ENCODE measurements around the gene THSD4. TPM values are rescaled to one million over a fixed set of nuclear protein-coding genes. Genes with fewer than 3 reads are reported as not detected.

THSD4 gene
- total and polyA plus RNA-seq, 2 of the 4 experiments (the other 2 are of a cell fraction): 25.5 to 31.1 TPM

DNA sequence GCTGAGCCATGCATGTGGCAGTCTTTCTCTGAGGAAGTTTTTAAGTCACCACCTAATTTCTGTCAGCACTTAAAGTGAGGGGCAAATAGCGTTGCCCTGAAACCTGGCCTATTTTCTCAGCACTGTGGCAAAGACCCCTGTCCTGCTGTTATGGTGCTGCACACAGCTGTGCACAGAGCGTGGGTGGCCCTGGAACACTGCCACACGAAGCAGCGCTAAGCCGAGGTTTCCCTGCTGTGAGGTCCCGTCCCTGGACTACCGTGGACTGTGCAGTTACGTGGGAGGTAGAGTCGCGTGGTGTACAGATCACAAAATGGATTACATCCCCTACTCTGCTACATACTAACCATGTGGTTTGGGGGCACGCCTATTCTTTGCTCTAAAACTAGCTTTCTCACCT lies 593.5 kb downstream of the THSD4 start:
- peak overlapping the region; percentile 70 for H2BK120ac ChIP-seq (ENCODE audit: low read depth, low read length)
- peak overlapping the region; percentile 43; the same call in 1 of the 2 replicates for H4K5ac ChIP-seq (ENCODE audit: low read depth, low read length)
- no peak overlapping the region for H2BK5ac ChIP-seq (ENCODE audit: low read depth, low read length, poor library complexity, severe bottlenecking)
- H2AK5ac ChIP-seq (ENCODE audit: low read depth, low read length): peak overlapping the region; percentile 71; the same call in 1 of the 2 replicates
- H3K9me3 ChIP-seq (ENCODE audit: control insufficient read depth, insufficient read depth, low read length): no peaks in the 10 kb centered on the region
- H3K23ac ChIP-seq (ENCODE audit: low read depth, low read length): peak overlapping the region; percentile 4
- in situ Hi-C loops (cut with MboI; ENCODE audit: low sequenced_read_pairs) (no loop called here), intact Hi-C loops (cut with micrococcal nuclease) (no loop called here), dilution Hi-C loops (cut with HindIII; ENCODE audit: low sequenced_read_pairs, unreplicated experiment) (no loop called here)
- POLR2A ChIA-PET (ENCODE audit: unreplicated experiment): no interaction called here
- no peaks in the 10 kb centered on the region for H3K36me3 ChIP-seq (ENCODE audit: control insufficient read depth, insufficient read depth, low read length)
- peaks cover 24% of the 10 kb centered on the region for H3K9me1 ChIP-seq (ENCODE audit: insufficient read depth, low read length)
- H3K27ac ChIP-seq (ENCODE audit: insufficient read depth, low read length): no peak overlapping the region
- H4K20me1 ChIP-seq (ENCODE audit: insufficient read depth, low read length): peaks cover 5% of the 10 kb centered on the region; the same call in 1 of the 2 replicates
- peaks cover 0 to 27% of the 10 kb centered on the region in 2 experiments; a peak in 2 of 4 replicates for H3K79me1 ChIP-seq (ENCODE audit: low read depth in 1 of 2, low read length in 2 of 2)
- no peaks in the 10 kb centered on the region for H3K27me3 ChIP-seq (ENCODE audit: control insufficient read depth, insufficient read depth, low read length)
- 0 out of 2 replicates have a peak overlapping the region, but pooled peaks have one; percentile 59 for H2BK20ac ChIP-seq (ENCODE audit: low read depth, low read length)
- peak; percentile 40 for DNase-seq
- H3K4me1 ChIP-seq (ENCODE audit: control insufficient read depth, insufficient read depth, low read length): peaks cover 29% of the 10 kb centered on the region
- no peak overlapping the region for H2AFZ ChIP-seq (replicated peaks; ENCODE audit: low read length, poor library complexity)
- no peak overlapping the region for H3K56ac ChIP-seq (ENCODE audit: extremely low read depth, insufficient read depth, low read length)
- H3K4me2 ChIP-seq (ENCODE audit: low read depth, low read length): peak overlapping the region; percentile 18; the same call in 1 of the 2 replicates
- peak overlapping the region in 1 of 2 experiments; percentile 28; a peak in 1 of 4 replicates for H4K8ac ChIP-seq (ENCODE audit: low read depth in 2 of 2, low read length in 2 of 2)
- CTCF ChIA-PET: interaction anchor here (0.9 kb wide), 1 partner anchor 35 kb away, joined by 5 read pairs; no protein-coding TSS in a partner anchor
- no peak for ATAC-seq (ENCODE audit: low read depth)
- BruUV-seq (replicated peaks): no TSS peak
- peak overlapping the region; percentile 23; the same call in 1 of the 2 replicates for H3K4ac ChIP-seq (ENCODE audit: low read depth, low read length)
- peak overlapping the region; percentile 47; the same call in 1 of the 3 replicates for H2BK15ac ChIP-seq (ENCODE audit: low read depth, low read length)
- no peak overlapping the region for H2AK9ac ChIP-seq (replicated peaks; ENCODE audit: low read depth, low read length, poor library complexity)
- WGBS, 2 experiments (ENCODE audit: extremely low coverage in 2 of 2, insufficient read length in 1 of 2): no CpG with 5 or more reads among the region's 11 CpGs
- H3K14ac ChIP-seq (replicated peaks; ENCODE audit: low read depth, low read length): peak overlapping the region; percentile 54; the same call in 1 of the 2 replicates
- no peak overlapping the region for H3K4me3 ChIP-seq (ENCODE audit: insufficient read depth, low read depth, low read length)
- peak overlapping the region; percentile 68 for H4K91ac ChIP-seq (ENCODE audit: insufficient read depth, low read depth, low read length)
- H3K9ac ChIP-seq (ENCODE audit: low read depth, low read length): no peak overlapping the region
- TF ChIP-seq CHD1 (IDR thresholded peaks at IDR 0.05; ENCODE audit: low read depth, low read length) (no peak), SMC3 (IDR thresholded peaks at IDR 0.05; ENCODE audit: low read depth, low read length) (no peak), RFX5 (IDR thresholded peaks at IDR 0.05; ENCODE audit: low read depth, low read length) (no peak), RCOR1 (IDR thresholded peaks at IDR 0.05; ENCODE audit: insufficient replicate concordance, low read length) (no peak), FOS (IDR thresholded peaks at IDR 0.05; ENCODE audit: low read depth, low read length) (no peak), RAD21 (IDR thresholded peaks at IDR 0.05; ENCODE audit: low read length) (no peak), POLR2A (IDR thresholded peaks at IDR 0.05; ENCODE audit: low read depth, low read length) (no peak), CEBPB (IDR thresholded peaks at IDR 0.05; ENCODE audit: low read depth, low read length) (no peak), BHLHE40 (IDR thresholded peaks at IDR 0.05; ENCODE audit: low read depth, low read length) (no peak), MAFK (IDR thresholded peaks at IDR 0.05; ENCODE audit: low read depth, low read length) (no peak), NFE2L2 (IDR thresholded peaks at IDR 0.05; ENCODE audit: low read depth, low read length) (no peak), MXI1 (IDR thresholded peaks at IDR 0.05; ENCODE audit: borderline replicate concordance, low read depth, low read length) (no peak), MAZ (IDR thresholded peaks at IDR 0.05; ENCODE audit: borderline replicate concordance, low read depth, low read length) (no peak)
- TF ChIP-seq, protein P1, sequence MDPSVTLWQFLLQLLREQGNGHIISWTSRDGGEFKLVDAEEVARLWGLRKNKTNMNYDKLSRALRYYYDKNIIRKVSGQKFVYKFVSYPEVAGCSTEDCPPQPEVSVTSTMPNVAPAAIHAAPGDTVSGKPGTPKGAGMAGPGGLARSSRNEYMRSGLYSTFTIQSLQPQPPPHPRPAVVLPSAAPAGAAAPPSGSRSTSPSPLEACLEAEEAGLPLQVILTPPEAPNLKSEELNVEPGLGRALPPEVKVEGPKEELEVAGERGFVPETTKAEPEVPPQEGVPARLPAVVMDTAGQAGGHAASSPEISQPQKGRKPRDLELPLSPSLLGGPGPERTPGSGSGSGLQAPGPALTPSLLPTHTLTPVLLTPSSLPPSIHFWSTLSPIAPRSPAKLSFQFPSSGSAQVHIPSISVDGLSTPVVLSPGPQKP (IDR thresholded peaks at IDR 0.05; ENCODE audit: borderline replicate concordance, low read depth, low read length): no peak
- TF ChIP-seq, protein P2, sequence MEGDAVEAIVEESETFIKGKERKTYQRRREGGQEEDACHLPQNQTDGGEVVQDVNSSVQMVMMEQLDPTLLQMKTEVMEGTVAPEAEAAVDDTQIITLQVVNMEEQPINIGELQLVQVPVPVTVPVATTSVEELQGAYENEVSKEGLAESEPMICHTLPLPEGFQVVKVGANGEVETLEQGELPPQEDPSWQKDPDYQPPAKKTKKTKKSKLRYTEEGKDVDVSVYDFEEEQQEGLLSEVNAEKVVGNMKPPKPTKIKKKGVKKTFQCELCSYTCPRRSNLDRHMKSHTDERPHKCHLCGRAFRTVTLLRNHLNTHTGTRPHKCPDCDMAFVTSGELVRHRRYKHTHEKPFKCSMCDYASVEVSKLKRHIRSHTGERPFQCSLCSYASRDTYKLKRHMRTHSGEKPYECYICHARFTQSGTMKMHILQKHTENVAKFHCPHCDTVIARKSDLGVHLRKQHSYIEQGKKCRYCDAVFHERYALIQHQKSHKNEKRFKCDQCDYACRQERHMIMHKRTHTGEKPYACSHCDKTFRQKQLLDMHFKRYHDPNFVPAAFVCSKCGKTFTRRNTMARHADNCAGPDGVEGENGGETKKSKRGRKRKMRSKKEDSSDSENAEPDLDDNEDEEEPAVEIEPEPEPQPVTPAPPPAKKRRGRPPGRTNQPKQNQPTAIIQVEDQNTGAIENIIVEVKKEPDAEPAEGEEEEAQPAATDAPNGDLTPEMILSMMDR (conservative IDR thresholded peaks at IDR 0.05; ENCODE audit: low read depth, low read length): no peak
- TF ChIP-seq, protein P3, sequence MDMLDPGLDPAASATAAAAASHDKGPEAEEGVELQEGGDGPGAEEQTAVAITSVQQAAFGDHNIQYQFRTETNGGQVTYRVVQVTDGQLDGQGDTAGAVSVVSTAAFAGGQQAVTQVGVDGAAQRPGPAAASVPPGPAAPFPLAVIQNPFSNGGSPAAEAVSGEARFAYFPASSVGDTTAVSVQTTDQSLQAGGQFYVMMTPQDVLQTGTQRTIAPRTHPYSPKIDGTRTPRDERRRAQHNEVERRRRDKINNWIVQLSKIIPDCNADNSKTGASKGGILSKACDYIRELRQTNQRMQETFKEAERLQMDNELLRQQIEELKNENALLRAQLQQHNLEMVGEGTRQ (IDR thresholded peaks at IDR 0.05; ENCODE audit: low read depth, low read length): no peak
- H3K18ac ChIP-seq (ENCODE audit: low read depth, low read length): peak overlapping the region; percentile 42; the same call in 1 of the 2 replicates

Data from IMR-90 (cell line).